Gastrocnemius medialis (tissue), 4 donors: ENCODE measurements around the gene RUNX3.

Source experiments
- CTCF ChIP-seq, 5 experiments: fragments of 450-650 bp in 3 of 5; fragments of 200-600 bp in 2 of 5; sonication (generic) in 2 of 5; IDR thresholded peaks in 4 of 5; conservative IDR thresholded peaks in 1 of 5; 1 replicate in 4 of 5; 2 replicates in 1 of 5; pipeline ENCODE4 v1.5.1; 2016 to 2019; ENCODE audit warnings: antibody characterized with exemption in 5 of 5, mild to moderate bottlenecking in 3 of 5, moderate library complexity in 3 of 5
- POLR2A ChIP-seq, 2 donors: fragments of 450-650 bp; IDR thresholded peaks; one replicate each; pipeline ENCODE4 v1.6.1; 2017; ENCODE audit warnings: antibody characterized with exemption in 2 of 2, mild to moderate bottlenecking in 2 of 2, moderate library complexity in 2 of 2

DNA sequence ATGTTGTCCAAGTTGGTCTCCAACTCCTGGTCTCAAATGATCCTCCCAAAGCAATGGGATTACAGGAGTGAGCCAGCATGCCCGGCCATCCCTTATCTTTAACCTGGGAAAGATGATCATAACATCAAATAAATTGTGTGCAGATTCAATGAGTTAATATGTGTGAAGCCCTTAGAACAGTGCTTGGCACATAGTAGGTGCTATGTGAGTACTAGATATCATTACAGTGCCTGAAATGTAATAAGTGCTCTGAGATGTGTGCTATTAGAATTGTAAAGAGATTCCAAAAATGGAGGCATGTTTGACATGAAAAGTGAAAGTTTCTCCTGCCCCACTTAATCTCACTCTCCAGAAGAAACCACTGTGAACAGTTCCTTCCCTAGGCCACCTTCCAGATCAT lies 71.8 kb downstream of the RUNX3 start:
- TF ChIP-seq POLR2A (IDR thresholded peaks at IDR 0.05): no peak
- no peak for TF ChIP-seq CTCF (IDR thresholded peaks at IDR 0.05 in 4 of 5, conservative IDR thresholded peaks at IDR 0.05 in 1 of 5)
